Measurements from ENCODE around the gene PRKAR1B.

PRKAR1B gene

GRCh38 chr7:721619-722248 lies 5.3 kb downstream of the PRKAR1B start:
- no peak for DNase-seq (ENCODE audit: low spot score)

- no peak for DNase-seq (ENCODE audit: low spot score)
Measured at GRCh38 chr7:716636-717035, 10.4 kb downstream of the PRKAR1B start.

- DNase-seq (ENCODE audit: low spot score) = no peak
Measured at GRCh38 chr7:716222-716621, 10.9 kb downstream of the PRKAR1B start.

GRCh38 chr7:714251-714671 lies 12.8 kb downstream of the PRKAR1B start:
- DNase-seq (ENCODE audit: low spot score) = no peak

GRCh38 chr7:713488-714230 lies 13.4 kb downstream of the PRKAR1B start:
- no peak for DNase-seq (ENCODE audit: low spot score)

- DNase-seq (ENCODE audit: low spot score) = no peak
Measured at GRCh38 chr7:713139-713457, 14.0 kb downstream of the PRKAR1B start.

GRCh38 chr7:712381-713138 lies 14.5 kb downstream of the PRKAR1B start:
- DNase-seq (ENCODE audit: low spot score) = no peak

GRCh38 chr7:711922-712380 lies 15.1 kb downstream of the PRKAR1B start:
- DNase-seq (ENCODE audit: low spot score) = no peak

- no peak for DNase-seq (ENCODE audit: low spot score)
Measured at GRCh38 chr7:711093-711921, 15.8 kb downstream of the PRKAR1B start.

GRCh38 chr7:710161-710560 lies 16.9 kb downstream of the PRKAR1B start:
- no peak for DNase-seq (ENCODE audit: low spot score)

- DNase-seq (ENCODE audit: low spot score) = no peak
Measured at GRCh38 chr7:707296-708000, 19.6 kb downstream of the PRKAR1B start.

- DNase-seq (ENCODE audit: low spot score) = no peak
Measured at GRCh38 chr7:706721-707120, 20.4 kb downstream of the PRKAR1B start.

GRCh38 chr7:703049-703448 lies 24.0 kb downstream of the PRKAR1B start:
- DNase-seq (ENCODE audit: low spot score) = no peak

- DNase-seq (ENCODE audit: low spot score) = no peak
Measured at GRCh38 chr7:701086-701671, 25.9 kb downstream of the PRKAR1B start.

- no peak for DNase-seq (ENCODE audit: low spot score)
Measured at GRCh38 chr7:699476-700170, 27.5 kb downstream of the PRKAR1B start.

GRCh38 chr7:698515-699475 lies 28.3 kb downstream of the PRKAR1B start:
- DNase-seq (ENCODE audit: low spot score) = no peak

- no peak for DNase-seq (ENCODE audit: low spot score)
Measured at GRCh38 chr7:696812-697551, 30.1 kb downstream of the PRKAR1B start.

- no peak for DNase-seq (ENCODE audit: low spot score)
Measured at GRCh38 chr7:696426-696811, 30.7 kb downstream of the PRKAR1B start.

- DNase-seq (ENCODE audit: low spot score) = no peak
Measured at GRCh38 chr7:693280-693679, 33.8 kb downstream of the PRKAR1B start.

Measured in germinal center (tissue), 1 donor.